ENCODE measurements around the gene PTPRM. TPM values are rescaled to one million over a fixed set of nuclear protein-coding genes. Genes with fewer than 3 reads are reported as not detected.

The PTPRM gene
- total and polyA plus RNA-seq, 2 of the 8 experiments (the other 6 are each of a cell fraction or from before 2014, with no cell fraction given), result 4.1 to 7.0 TPM

DNA sequence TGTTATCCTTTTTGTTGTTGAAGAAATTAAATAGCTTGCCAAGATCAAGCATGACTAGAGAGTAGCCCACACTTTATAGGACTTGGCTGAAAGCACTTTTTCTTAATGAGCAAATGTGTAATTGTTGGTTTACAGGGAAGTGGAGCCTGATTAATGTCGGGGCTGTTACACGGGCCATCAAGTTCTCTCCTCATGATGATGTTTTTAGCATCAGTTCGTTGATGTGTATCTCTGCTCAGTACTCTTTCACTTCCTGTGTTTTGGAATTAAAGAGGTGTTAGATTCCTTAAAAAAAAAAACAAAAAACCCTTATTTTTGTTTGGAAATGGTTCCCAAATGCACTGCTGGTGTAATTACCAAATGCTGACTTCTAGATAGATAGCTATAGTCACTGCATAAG, 114.2 kb downstream of the PTPRM start:
- Histone ChIP-seq H3K14ac (ENCODE audit: insufficient read length) (no peak overlapping the region), H3K18ac (ENCODE audit: extremely low read depth, low read length) (no peak overlapping the region), H4K91ac (replicated peaks; ENCODE audit: insufficient read length, low read length) (no peak overlapping the region), H3K36me3 (ENCODE audit: control insufficient read depth in 2 of 4, insufficient read depth in 4 of 4, low read length in 3 of 4) (no peaks in the 10 kb centered on the region), H2BK120ac (replicated peaks; ENCODE audit: low read depth, low read length) (no peak overlapping the region), H3K4ac (replicated peaks; ENCODE audit: insufficient read length, low read depth, low read length) (no peak overlapping the region), H4K8ac (ENCODE audit: extremely low read depth, insufficient read depth, low read length) (no peak overlapping the region), H2AK5ac (ENCODE audit: low read depth, low read length) (no peak overlapping the region), H3K79me2 (ENCODE audit: control insufficient read depth in 1 of 2, insufficient read depth in 2 of 2, low read length in 2 of 2) (no peaks in the 10 kb centered on the region), H3K79me1 (ENCODE audit: low read depth, low read length) (no peaks in the 10 kb centered on the region; the same call in 1 of the 2 replicates), H3K56ac (replicated peaks; ENCODE audit: insufficient read length, low read depth, low read length) (no peak overlapping the region), H2BK15ac (ENCODE audit: low read length) (no peak overlapping the region), H3K23me2 (ENCODE audit: low read depth, low read length) (no peaks in the 10 kb centered on the region), H3K4me2 (ENCODE audit: insufficient read depth in 1 of 2, low read depth in 2 of 2, low read length in 2 of 2) (no peak overlapping the region), H3K9me3 (ENCODE audit: insufficient read depth in 2 of 2, low read depth in 1 of 2, low read length in 1 of 2) (no peaks in the 10 kb centered on the region), H3K4me1 (replicated peaks in 1 of 4; ENCODE audit: control insufficient read depth in 3 of 4, insufficient read depth in 4 of 4, low read length in 3 of 4) (peaks cover 0 to 4% (median under 1%) of the 10 kb centered on the region in 4 experiments; a peak in 2 of 7 replicates), H3K4me3 (ENCODE audit: extremely low read depth in 1 of 4, insufficient read depth in 2 of 4, low read depth in 3 of 4, low read length in 4 of 4) (no peak overlapping the region), H4K20me1 (replicated peaks in 1 of 2; ENCODE audit: control insufficient read depth in 1 of 2, insufficient read depth in 2 of 2, low read length in 2 of 2) (no peaks in the 10 kb centered on the region), H3K27me3 (replicated peaks in 1 of 4; ENCODE audit: control insufficient read depth in 3 of 4, extremely low read depth in 1 of 4, insufficient read depth in 3 of 4, low read length in 3 of 4) (no peaks in the 10 kb centered on the region), H4K5ac (ENCODE audit: insufficient read length, low read depth, low read length) (no peak overlapping the region), H2BK12ac (ENCODE audit: low read depth, low read length) (no peak overlapping the region), H2BK5ac (ENCODE audit: low read depth, low read length) (no peak overlapping the region), H2BK20ac (ENCODE audit: low read length) (no peak overlapping the region), H3K27ac (ENCODE audit: low read depth, low read length) (no peak overlapping the region), H3K9ac (replicated peaks in 1 of 4; ENCODE audit: extremely low read depth in 1 of 4, low read depth in 3 of 4, low read length in 3 of 4) (no peak overlapping the region), H2AFZ (ENCODE audit: low read length) (no peak overlapping the region), H3K23ac (ENCODE audit: insufficient read length) (no peak overlapping the region)
- 92% methylated on average over 3 of the region's 3 CpGs; no CpG with 5 or more reads in 1 of the 2 experiments for WGBS, 2 experiments (ENCODE audit: extremely low coverage in 1 of 2, insufficient coverage in 1 of 2, insufficient read length in 1 of 2, insufficient replicate concordance in 2 of 2, low coverage in 1 of 2, low lambda C conversion rate in 2 of 2, missing lambda C conversion rate in 1 of 2)
- FAIRE-seq (no peak), DNase-seq (ENCODE audit: low read depth in 1 of 2, low spot score in 2 of 2) (no peak)
- POLR2A ChIA-PET (ENCODE audit: partially characterized antibody), result no interaction called here
- CTCF ChIA-PET (ENCODE audit: partially characterized antibody), result interaction anchor here (1.0 to 1.6 kb wide), 2 partner anchors 15 to 797 kb away, joined by 3 to 5 read pairs; no protein-coding TSS in a partner anchor
- TF ChIP-seq SP2 (IDR thresholded peaks at IDR 0.05; ENCODE audit: low read length), result no peak
- TF ChIP-seq TCF12 (IDR thresholded peaks at IDR 0.05; ENCODE audit: low read depth, low read length), result no peak
- TF ChIP-seq KDM5A (IDR thresholded peaks at IDR 0.05; ENCODE audit: low read length), result no peak
- TF ChIP-seq SIX5 (IDR thresholded peaks at IDR 0.05; ENCODE audit: low read depth, low read length), result no peak
- TF ChIP-seq POU5F1 (IDR thresholded peaks at IDR 0.05; ENCODE audit: low read depth, low read length), result no peak
- TF ChIP-seq SAP30 (IDR thresholded peaks at IDR 0.05; ENCODE audit: insufficient read depth, insufficient replicate concordance, low read length), result no peak
- no peak for TF ChIP-seq EZH2 (IDR thresholded peaks at IDR 0.05; ENCODE audit: low read depth, low read length, severe bottlenecking)
- TF ChIP-seq RXRA (IDR thresholded peaks at IDR 0.05; ENCODE audit: insufficient read depth, low read depth, low read length), result no peak
- TF ChIP-seq ZNF274 (IDR thresholded peaks at IDR 0.05; ENCODE audit: borderline replicate concordance, extremely low read depth, low read length), result no peak
